H1 (cell line): Measurements from ENCODE around the gene POU3F2. TPM values are rescaled to one million over a fixed set of nuclear protein-coding genes. Genes with fewer than 3 reads are reported as not detected.

Source experiments
- EP300 ChIP-seq, 2 experiments: IDR thresholded peaks; 1 replicate in 1 of 2; 2 replicates in 1 of 2; pipeline ENCODE4 v1.6.1; 2011 to 2012; ENCODE audit warnings: low read depth in 2 of 2, low read length in 2 of 2, mild to moderate bottlenecking in 2 of 2, borderline replicate concordance in 1 of 2, inconsistent platforms in 1 of 2, moderate library complexity in 1 of 2
- JUND ChIP-seq: IDR thresholded peaks from 2 replicates; pipeline ENCODE4 v1.6.1; 2011; ENCODE audit warnings: mild to moderate bottlenecking, improper control_type of control experiment, low read length
- TAF7 ChIP-seq: optimal IDR thresholded peaks from 2 replicates; pipeline ENCODE3; 2011; ENCODE audit warnings: low read depth, mild to moderate bottlenecking, inconsistent platforms, low read length, moderate library complexity, borderline replicate concordance
- polyA plus RNA-seq, 7 experiments: library from polyadenylated mRNA; depleted of rRNA in 3 of 7; stranded (reverse) in 5 of 7; unstranded in 2 of 7; fragments of >200 nt in 5 of 7; fragments of 200-250 nt in 2 of 7; gene quantifications; 1 replicate in 5 of 7; 2 replicates in 1 of 7; 4 replicates in 1 of 7; pipeline versions ENCODE4 v1.2.1 to v1.2.3, GENCODE V29; 2011 to 2013; ENCODE audit warnings: missing spikeins in 2 of 7, mixed read lengths in 2 of 7
- total RNA-seq: library from RNA; stranded (reverse); fragmentation: NEBNext Ultra II Directional; extraction: Animal tissue kit (Norgen Biotek cat#: 25700); gene quantifications from 2 replicates; pipeline ENCODE4 v1.2.1, GENCODE V29; 2021
- TF ChIP-seq, protein P1 (sequence below): fragments of 300-600 bp; sonication (generic); IDR thresholded peaks from 2 replicates; pipeline ENCODE4 v1.7.1; 2012; ENCODE audit warnings: low read length, moderate library complexity, mild to moderate bottlenecking, inconsistent platforms; ENCODE audit not compliant: insufficient replicate concordance
- TF ChIP-seq, protein P2 (sequence below): IDR thresholded peaks from 2 replicates; pipeline ENCODE4 v1.6.1; 2011; ENCODE audit warnings: low read length, improper control_type of control experiment
- TF ChIP-seq, protein P3 (sequence below): IDR thresholded peaks from 2 replicates; pipeline ENCODE4 v1.6.1; 2011; ENCODE audit warnings: low read depth, mild to moderate bottlenecking, low read length; ENCODE audit not compliant: insufficient read depth

POU3F2 gene
- total and polyA plus RNA-seq, 2 of the 8 experiments (the other 6 are each of a cell fraction or from before 2014, with no cell fraction given): 0.09 to 0.35 TPM

DNA sequence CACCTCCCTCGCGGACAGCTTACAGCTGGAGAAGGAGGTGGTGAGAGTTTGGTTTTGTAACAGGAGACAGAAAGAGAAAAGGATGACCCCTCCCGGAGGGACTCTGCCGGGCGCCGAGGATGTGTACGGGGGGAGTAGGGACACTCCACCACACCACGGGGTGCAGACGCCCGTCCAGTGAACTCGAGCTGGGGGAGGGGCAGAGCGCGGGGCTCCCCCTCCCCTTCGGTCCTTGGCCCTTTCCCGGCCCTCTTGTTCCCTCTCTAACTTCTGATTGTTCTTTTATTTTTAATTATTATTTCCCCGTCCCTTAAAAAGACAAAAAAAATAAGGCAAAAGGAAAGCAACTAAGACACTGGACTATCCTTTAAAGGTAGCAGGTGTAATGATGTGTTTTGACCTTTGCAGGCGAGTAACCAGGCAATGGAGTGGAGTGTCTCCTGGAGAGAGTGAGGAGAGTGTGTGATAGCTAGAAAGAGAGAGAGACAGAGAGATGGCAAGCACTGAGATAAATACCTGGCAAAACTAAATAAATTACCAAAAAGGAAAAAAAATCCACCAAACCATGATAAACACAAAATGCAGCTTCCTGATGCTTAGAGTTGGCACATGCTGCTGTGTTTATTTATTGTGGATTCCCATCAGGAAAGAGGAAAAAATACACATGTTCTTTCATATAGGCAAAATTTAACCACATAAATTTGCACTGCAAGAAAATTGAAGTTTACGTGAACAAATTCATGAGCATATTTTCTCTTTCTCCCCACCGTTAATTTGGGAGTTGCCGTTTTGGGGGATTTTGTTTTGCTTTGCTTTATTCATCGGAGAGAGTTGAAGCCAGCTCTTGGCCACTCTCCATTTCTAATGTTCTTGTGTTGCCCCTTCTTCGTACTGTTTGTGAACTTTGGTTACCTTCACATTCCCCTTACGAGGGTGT, 1.9 kb downstream of the POU3F2 start (continued):
- TF ChIP-seq, protein P1, sequence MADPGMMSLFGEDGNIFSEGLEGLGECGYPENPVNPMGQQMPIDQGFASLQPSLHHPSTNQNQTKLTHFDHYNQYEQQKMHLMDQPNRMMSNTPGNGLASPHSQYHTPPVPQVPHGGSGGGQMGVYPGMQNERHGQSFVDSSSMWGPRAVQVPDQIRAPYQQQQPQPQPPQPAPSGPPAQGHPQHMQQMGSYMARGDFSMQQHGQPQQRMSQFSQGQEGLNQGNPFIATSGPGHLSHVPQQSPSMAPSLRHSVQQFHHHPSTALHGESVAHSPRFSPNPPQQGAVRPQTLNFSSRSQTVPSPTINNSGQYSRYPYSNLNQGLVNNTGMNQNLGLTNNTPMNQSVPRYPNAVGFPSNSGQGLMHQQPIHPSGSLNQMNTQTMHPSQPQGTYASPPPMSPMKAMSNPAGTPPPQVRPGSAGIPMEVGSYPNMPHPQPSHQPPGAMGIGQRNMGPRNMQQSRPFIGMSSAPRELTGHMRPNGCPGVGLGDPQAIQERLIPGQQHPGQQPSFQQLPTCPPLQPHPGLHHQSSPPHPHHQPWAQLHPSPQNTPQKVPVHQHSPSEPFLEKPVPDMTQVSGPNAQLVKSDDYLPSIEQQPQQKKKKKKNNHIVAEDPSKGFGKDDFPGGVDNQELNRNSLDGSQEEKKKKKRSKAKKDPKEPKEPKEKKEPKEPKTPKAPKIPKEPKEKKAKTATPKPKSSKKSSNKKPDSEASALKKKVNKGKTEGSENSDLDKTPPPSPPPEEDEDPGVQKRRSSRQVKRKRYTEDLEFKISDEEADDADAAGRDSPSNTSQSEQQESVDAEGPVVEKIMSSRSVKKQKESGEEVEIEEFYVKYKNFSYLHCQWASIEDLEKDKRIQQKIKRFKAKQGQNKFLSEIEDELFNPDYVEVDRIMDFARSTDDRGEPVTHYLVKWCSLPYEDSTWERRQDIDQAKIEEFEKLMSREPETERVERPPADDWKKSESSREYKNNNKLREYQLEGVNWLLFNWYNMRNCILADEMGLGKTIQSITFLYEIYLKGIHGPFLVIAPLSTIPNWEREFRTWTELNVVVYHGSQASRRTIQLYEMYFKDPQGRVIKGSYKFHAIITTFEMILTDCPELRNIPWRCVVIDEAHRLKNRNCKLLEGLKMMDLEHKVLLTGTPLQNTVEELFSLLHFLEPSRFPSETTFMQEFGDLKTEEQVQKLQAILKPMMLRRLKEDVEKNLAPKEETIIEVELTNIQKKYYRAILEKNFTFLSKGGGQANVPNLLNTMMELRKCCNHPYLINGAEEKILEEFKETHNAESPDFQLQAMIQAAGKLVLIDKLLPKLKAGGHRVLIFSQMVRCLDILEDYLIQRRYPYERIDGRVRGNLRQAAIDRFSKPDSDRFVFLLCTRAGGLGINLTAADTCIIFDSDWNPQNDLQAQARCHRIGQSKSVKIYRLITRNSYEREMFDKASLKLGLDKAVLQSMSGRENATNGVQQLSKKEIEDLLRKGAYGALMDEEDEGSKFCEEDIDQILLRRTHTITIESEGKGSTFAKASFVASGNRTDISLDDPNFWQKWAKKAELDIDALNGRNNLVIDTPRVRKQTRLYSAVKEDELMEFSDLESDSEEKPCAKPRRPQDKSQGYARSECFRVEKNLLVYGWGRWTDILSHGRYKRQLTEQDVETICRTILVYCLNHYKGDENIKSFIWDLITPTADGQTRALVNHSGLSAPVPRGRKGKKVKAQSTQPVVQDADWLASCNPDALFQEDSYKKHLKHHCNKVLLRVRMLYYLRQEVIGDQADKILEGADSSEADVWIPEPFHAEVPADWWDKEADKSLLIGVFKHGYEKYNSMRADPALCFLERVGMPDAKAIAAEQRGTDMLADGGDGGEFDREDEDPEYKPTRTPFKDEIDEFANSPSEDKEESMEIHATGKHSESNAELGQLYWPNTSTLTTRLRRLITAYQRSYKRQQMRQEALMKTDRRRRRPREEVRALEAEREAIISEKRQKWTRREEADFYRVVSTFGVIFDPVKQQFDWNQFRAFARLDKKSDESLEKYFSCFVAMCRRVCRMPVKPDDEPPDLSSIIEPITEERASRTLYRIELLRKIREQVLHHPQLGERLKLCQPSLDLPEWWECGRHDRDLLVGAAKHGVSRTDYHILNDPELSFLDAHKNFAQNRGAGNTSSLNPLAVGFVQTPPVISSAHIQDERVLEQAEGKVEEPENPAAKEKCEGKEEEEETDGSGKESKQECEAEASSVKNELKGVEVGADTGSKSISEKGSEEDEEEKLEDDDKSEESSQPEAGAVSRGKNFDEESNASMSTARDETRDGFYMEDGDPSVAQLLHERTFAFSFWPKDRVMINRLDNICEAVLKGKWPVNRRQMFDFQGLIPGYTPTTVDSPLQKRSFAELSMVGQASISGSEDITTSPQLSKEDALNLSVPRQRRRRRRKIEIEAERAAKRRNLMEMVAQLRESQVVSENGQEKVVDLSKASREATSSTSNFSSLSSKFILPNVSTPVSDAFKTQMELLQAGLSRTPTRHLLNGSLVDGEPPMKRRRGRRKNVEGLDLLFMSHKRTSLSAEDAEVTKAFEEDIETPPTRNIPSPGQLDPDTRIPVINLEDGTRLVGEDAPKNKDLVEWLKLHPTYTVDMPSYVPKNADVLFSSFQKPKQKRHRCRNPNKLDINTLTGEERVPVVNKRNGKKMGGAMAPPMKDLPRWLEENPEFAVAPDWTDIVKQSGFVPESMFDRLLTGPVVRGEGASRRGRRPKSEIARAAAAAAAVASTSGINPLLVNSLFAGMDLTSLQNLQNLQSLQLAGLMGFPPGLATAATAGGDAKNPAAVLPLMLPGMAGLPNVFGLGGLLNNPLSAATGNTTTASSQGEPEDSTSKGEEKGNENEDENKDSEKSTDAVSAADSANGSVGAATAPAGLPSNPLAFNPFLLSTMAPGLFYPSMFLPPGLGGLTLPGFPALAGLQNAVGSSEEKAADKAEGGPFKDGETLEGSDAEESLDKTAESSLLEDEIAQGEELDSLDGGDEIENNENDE: no peak
- TF ChIP-seq EP300 (IDR thresholded peaks at IDR 0.05; ENCODE audit: borderline replicate concordance in 1 of 2, low read depth in 2 of 2, low read length in 2 of 2) (peak in 1 of 2 experiments; percentile 41; a peak in 2 of 3 replicates), JUND (no peak), TAF7 (no peak)
- TF ChIP-seq, protein P2, sequence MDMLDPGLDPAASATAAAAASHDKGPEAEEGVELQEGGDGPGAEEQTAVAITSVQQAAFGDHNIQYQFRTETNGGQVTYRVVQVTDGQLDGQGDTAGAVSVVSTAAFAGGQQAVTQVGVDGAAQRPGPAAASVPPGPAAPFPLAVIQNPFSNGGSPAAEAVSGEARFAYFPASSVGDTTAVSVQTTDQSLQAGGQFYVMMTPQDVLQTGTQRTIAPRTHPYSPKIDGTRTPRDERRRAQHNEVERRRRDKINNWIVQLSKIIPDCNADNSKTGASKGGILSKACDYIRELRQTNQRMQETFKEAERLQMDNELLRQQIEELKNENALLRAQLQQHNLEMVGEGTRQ: no peak
- TF ChIP-seq, protein P3, sequence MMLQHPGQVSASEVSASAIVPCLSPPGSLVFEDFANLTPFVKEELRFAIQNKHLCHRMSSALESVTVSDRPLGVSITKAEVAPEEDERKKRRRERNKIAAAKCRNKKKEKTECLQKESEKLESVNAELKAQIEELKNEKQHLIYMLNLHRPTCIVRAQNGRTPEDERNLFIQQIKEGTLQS: no peak
